GM19372 (cell line): ENCODE results near the gene TENT5C.

ENCODE experiments used
- ATAC-seq: cut with Tn5 transposase; IDR thresholded peaks from one replicate; pipeline ENCODE4 v1.9.1; 2021; ENCODE audit warnings: mild to moderate bottlenecking, low read depth, moderate library complexity; ENCODE audit not compliant: unreplicated experiment

The TENT5C gene

GRCh38 chr1:117671781-117672501, 66.1 kb downstream of the TENT5C start:
- no peak for ATAC-seq

- no peak for ATAC-seq
Observed at GRCh38 chr1:117672756-117673155, 66.9 kb downstream of the TENT5C start.

GRCh38 chr1:117673405-117673804, 67.6 kb downstream of the TENT5C start:
- ATAC-seq: no peak

- peak; percentile 69 for ATAC-seq
Observed at GRCh38 chr1:117674521-117675400, 68.9 kb downstream of the TENT5C start.

GRCh38 chr1:117675907-117676430, 70.1 kb downstream of the TENT5C start:
- ATAC-seq: no peak

- no peak for ATAC-seq
Observed at GRCh38 chr1:117676615-117677130, 70.8 kb downstream of the TENT5C start.
